Subcutaneous adipose tissue (tissue), 4 donors: Measurements from ENCODE around the gene TMEM106C. TPM values are rescaled to one million over a fixed set of nuclear protein-coding genes. Genes with fewer than 3 reads are reported as not detected.

ENCODE experiments used
- total RNA-seq, 4 donors: library from RNA; depleted of rRNA; stranded (reverse); fragments of >200 nt; gene quantifications; one replicate each; pipeline ENCODE4 v1.1.0, GENCODE V29; 2016
- TF ChIP-seq, protein P1 (sequence below): fragments of 450-650 bp; IDR thresholded peaks from one replicate; pipeline ENCODE4 v1.5.1; 2016; ENCODE audit warnings: low read depth, mild to moderate bottlenecking, control low read depth, antibody characterized with exemption, moderate library complexity

TMEM106C gene
- total RNA-seq, 4 donors from 2014 or later = 16.5 to 49.7 (median 39.4) TPM

DNA sequence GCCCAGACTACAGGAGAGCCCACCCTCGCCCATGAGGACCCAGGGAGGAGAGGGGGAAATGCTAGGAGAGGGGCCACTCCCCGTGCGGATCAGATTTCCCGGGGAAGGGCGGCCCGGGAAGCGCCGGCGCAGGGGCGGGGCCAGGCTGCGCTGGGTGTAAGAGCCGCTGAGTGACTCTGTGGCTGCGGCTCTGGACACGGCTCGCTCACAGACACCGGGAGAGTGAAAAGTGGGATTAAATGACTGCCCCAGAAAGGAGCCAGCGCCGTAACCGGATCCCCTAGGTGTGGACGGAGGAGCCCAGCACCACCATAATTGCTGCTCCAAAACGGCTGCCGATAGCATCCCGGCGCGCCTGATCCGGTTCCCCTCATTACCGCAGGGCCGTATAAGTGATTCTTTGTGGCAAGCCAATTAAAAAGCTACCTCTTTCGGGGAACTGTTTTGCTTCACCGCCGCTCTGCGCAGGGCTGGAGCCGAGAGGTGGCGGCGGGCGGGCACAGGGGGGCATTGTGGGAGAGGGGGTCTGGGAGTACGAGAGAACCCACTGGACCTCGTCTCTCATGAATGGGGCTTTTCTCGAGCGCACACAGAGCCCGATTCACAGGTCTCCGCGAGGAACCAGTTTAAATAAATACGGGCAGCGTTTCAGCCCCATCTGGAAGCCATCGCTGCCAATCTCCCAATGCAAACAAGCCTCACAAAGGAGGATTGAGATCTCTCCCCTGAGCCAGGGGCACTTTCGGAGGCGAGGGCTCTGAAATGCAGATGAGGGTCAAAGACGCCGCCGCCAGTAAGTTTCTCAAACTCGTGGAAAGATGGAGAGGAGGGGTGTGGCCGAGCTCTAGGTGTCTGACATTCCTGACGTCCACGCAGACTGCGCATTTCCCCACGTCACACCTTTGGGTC lies 38.4 kb downstream of the TMEM106C start:
- TF ChIP-seq, protein P1, sequence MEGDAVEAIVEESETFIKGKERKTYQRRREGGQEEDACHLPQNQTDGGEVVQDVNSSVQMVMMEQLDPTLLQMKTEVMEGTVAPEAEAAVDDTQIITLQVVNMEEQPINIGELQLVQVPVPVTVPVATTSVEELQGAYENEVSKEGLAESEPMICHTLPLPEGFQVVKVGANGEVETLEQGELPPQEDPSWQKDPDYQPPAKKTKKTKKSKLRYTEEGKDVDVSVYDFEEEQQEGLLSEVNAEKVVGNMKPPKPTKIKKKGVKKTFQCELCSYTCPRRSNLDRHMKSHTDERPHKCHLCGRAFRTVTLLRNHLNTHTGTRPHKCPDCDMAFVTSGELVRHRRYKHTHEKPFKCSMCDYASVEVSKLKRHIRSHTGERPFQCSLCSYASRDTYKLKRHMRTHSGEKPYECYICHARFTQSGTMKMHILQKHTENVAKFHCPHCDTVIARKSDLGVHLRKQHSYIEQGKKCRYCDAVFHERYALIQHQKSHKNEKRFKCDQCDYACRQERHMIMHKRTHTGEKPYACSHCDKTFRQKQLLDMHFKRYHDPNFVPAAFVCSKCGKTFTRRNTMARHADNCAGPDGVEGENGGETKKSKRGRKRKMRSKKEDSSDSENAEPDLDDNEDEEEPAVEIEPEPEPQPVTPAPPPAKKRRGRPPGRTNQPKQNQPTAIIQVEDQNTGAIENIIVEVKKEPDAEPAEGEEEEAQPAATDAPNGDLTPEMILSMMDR = no peak

DNA sequence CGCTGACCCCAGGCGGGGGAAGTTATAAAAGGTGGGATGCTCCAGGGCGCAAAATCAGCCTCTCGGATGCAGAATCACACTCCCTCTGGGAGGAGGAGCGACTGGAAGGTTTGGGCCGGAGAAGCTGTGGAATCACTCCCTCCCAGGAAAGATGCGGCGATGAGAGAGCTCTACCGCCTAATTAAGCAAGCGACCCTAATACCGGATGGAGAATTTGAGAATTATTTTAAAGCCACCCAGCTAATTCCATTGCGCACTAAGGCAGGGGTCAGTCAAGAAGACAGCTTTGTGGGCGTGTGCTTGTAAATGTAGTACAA lies 39.0 kb downstream of the TMEM106C start:
- TF ChIP-seq, protein P1 = no peak

DNA sequence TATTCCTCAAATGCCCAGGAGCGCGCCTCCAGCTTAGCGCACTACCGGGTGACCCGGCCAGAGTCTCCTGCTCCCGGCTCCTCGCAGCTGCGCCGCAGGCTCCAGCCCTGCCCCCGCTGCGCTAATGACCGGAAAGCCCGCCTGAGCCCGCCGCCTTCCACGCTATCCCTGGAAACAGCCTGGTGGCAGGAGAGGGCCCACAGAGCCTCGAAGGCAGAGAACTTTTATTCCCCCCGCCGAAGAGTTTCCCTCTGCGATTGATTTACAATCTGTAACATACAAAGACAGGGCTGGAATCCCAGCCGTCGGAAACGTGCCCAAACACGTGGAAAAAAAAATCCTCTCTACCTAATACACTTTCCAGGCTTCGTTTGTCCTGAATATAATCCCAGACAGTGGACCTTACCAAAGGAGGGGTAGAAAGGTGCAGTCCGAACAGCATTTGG lies 39.4 kb downstream of the TMEM106C start:
- TF ChIP-seq, protein P1 = no peak

DNA sequence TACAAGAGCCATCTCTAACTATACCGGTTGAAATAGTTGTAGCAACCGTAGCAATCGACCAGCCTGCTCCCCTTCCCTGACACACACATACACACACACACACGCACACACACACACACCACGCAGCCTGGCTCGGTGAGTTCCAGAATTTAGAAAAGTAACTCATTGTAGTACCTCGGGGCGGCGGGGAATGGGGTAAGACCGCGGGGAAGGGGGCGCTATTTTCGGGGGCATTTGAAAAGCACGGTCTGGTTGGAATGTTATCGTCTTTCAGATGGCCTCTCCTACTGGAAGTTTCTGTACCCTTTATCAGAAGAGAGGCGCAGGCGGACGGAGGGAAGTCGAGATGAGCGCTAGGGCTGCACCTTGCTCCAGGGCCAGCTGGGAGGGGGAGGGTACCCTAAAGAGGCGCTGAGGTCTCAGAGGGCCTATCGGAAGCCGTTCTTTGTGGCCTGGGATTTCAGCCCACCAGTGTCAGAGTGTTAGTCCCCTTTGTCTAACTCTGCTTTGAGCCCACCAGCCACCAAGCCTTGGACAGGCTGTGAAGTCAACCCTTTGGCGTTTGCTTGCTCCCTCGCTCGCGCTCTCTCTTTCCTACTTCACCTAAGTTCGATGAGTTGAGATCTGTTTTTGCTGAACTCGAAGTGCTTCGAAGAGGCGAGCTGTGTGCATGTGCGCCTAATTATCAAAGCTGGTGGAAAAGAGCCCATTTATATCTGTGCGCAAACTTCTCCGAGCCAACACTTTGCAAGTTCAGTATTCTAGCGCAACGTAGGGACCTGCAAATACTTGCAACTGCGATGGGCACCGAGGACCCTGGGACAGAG lies 40.0 kb downstream of the TMEM106C start:
- TF ChIP-seq, protein P1 = no peak

DNA sequence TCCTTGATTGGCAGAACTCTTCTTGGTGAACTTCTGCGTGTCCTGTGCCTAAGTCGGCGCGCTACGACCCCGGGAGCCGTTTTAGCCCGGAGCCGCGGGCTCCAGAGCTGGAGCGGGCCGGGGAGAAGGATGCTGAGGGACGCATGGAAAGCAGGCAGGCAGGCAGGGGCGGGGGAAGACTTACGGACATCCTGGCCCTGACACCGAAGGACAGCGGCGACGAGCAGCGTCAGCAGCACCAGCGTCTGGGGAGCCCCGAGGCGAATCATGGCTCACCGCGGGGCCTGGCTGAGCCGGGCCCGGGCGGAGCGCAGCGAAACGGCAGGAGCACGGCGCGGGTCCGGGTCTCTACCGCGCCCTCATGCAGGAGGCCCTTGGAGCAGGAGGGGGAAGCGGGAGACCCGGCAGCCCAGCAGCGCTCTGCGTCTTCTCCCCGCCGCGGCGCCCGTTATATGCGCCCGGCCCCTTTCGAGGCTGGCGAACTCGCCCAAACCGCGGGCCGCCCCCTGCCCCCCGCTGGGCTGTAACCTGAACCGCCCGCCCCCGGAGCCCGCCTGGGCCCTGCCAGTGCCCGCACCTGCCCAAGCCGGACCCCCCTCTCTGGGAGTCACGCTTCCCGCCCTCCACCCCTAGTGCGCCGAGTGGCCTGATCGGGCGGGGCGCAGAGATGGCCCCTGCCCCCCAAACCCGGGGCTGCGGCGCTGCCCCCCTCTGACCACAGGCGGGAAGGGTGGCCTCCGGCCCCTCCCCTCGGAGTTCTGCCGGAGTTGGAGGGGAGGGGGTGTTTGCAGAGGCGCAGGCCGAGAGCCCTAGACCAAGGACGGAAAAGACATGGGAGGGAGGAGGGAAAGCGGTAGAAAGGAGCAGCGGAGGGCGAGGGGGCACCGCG lies 40.9 kb downstream of the TMEM106C start, which contains the start of gene COL2A1:
Gene COL2A1 (minus strand): TSS at position 424 of the 889 bp plus-strand sequence. CDS start 155 bp downstream, at position 269.
- TF ChIP-seq, protein P1 = no peak

DNA sequence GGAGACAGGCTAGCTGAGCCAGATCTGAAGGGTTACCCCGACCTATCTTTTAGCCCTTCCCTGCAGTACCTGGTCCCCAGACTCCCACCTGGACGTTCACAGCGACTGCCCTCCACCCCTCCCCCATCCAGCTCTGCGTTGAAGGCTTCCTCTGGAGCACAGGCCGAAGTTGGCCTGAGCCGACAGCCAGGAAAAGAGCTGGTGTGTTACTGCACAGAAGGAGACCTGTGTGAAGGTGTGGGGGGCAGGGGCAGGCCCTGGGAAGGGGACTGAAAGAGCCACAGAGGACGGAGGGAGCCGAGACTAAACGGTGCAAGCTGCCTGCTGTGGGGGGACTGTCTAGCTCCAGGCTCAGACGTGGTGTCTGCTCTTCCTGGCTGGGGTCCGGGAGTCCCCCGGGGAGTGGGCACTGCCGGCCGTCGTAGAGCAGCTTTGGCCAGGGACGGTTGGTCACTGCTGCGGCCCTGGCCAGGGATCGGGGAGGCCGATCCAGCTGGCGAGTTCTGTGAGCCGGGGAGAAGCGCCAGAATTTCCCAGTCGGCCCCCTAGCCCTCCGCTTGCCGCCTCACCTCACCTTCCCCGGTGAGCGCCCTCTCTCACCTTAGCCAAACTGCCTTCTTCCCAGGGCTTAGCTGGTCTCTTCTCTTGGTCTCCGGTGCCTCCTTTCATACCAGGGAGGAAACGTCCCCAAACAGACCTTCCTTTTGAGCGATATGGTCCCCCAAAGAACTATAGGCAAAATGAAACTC lies 41.8 kb downstream of the TMEM106C start:
- TF ChIP-seq, protein P1 = no peak
